ENCODE results near the gene ZNF230.

DNA sequence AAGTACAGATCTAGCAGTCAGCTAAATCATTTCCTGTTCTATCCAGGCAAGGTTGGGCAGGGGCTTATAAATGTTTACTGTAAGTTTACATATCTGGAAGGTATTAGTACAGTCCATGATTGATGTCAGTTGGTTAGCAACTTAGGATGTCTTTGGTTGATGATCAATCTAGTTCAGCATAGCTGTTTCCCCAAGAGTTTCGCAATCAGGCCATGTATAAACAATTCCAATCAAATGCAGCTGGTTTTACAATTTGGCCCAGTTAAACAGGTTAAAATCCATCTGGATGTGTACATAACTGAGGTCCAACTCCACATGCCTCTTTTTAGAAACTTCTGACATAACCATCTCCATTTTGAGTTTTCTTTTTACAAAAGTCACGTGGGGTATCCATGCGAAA, 44.9 kb upstream of the ZNF230 start:
- TF ChIP-seq EP300 (IDR thresholded peaks at IDR 0.05) (no peak), POLR2AphosphoS5 (IDR thresholded peaks at IDR 0.05) (no peak), POLR2A (IDR thresholded peaks at IDR 0.05) (no peak)
- TF ChIP-seq, protein P1, sequence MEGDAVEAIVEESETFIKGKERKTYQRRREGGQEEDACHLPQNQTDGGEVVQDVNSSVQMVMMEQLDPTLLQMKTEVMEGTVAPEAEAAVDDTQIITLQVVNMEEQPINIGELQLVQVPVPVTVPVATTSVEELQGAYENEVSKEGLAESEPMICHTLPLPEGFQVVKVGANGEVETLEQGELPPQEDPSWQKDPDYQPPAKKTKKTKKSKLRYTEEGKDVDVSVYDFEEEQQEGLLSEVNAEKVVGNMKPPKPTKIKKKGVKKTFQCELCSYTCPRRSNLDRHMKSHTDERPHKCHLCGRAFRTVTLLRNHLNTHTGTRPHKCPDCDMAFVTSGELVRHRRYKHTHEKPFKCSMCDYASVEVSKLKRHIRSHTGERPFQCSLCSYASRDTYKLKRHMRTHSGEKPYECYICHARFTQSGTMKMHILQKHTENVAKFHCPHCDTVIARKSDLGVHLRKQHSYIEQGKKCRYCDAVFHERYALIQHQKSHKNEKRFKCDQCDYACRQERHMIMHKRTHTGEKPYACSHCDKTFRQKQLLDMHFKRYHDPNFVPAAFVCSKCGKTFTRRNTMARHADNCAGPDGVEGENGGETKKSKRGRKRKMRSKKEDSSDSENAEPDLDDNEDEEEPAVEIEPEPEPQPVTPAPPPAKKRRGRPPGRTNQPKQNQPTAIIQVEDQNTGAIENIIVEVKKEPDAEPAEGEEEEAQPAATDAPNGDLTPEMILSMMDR (IDR thresholded peaks at IDR 0.05): no peak
